T-helper 22 cell (primary cell): ENCODE data around the gene SH2D7.

Source experiments
- DNase-seq: peaks from one replicate; pipeline ENCODE4 v3.0.0-alpha.2; 2020; ENCODE audit warnings: low read depth

SH2D7 gene

GRCh38 chr15:78092261-78093041 is at the start of gene SH2D7:
Gene SH2D7 (plus strand): TSS chr15:78092561. CDS start chr15:78092585, 24 bp downstream.
- no peak for DNase-seq

- DNase-seq, result no peak
These were observed 47.8 kb upstream of the SH2D7 start for GRCh38 chr15:78044407-78045155.

GRCh38 chr15:78045189-78045588 is 47.2 kb upstream of the SH2D7 start:
- no peak for DNase-seq

GRCh38 chr15:78046796-78047341 is 45.5 kb upstream of the SH2D7 start:
- no peak for DNase-seq

- no peak for DNase-seq
These were observed 44.4 kb upstream of the SH2D7 start for GRCh38 chr15:78047761-78048627.

GRCh38 chr15:78048628-78048920 is 43.8 kb upstream of the SH2D7 start:
- DNase-seq, result no peak

- DNase-seq, result no peak
These were observed 42.5 kb upstream of the SH2D7 start for GRCh38 chr15:78049691-78050440.

- DNase-seq, result no peak
These were observed 41.9 kb upstream of the SH2D7 start for GRCh38 chr15:78050441-78050809.

- no peak for DNase-seq
These were observed 41.5 kb upstream of the SH2D7 start for GRCh38 chr15:78050826-78051225.

GRCh38 chr15:78051596-78051995 is 40.8 kb upstream of the SH2D7 start:
- no peak for DNase-seq

GRCh38 chr15:78052001-78052401 is 40.4 kb upstream of the SH2D7 start:
- DNase-seq, result no peak

GRCh38 chr15:78052545-78052944 is 39.8 kb upstream of the SH2D7 start:
- no peak for DNase-seq

GRCh38 chr15:78054518-78054917 is 37.8 kb upstream of the SH2D7 start:
- no peak for DNase-seq

- no peak for DNase-seq
These were observed 37.4 kb upstream of the SH2D7 start for GRCh38 chr15:78054966-78055365.

- DNase-seq, result no peak
These were observed 36.2 kb upstream of the SH2D7 start for GRCh38 chr15:78055919-78056713.

GRCh38 chr15:78056714-78057269 is 35.6 kb upstream of the SH2D7 start:
- DNase-seq, result no peak

- DNase-seq, result no peak
These were observed 34.6 kb upstream of the SH2D7 start for GRCh38 chr15:78057803-78058202.

GRCh38 chr15:78058401-78058935 is 33.9 kb upstream of the SH2D7 start:
- DNase-seq, result no peak

- no peak for DNase-seq
These were observed 33.1 kb upstream of the SH2D7 start for GRCh38 chr15:78059110-78059839.

- no peak for DNase-seq
These were observed 32.1 kb upstream of the SH2D7 start for GRCh38 chr15:78060232-78060631.
